ENCODE results near the gene IFNGR2. TPM values are rescaled to one million over a fixed set of nuclear protein-coding genes. Genes with fewer than 3 reads are reported as not detected.

The IFNGR2 gene
- total and polyA plus RNA-seq, 2 experiments from 2014 or later = 21.9 to 29.4 TPM

GRCh38 chr21:33477066-33477465 is 73.9 kb downstream of the IFNGR2 start (continued):
- no peak for TF ChIP-seq ZNF462 (CRISPR knock-in tag; IDR thresholded peaks at IDR 0.05)

- Mint-ChIP-seq H3K4me3 (peak overlapping the region; percentile 78), H3K27ac (no peak overlapping the region), H3K36me3 (ENCODE audit: low read depth) (peaks cover 3% of the 10 kb centered on the region; the same call in 1 of the 3 replicates), H3K27me3 (ENCODE audit: insufficient read depth, low read depth, poor library complexity) (peaks cover 14% of the 10 kb centered on the region), H3K9me3 (peaks cover 3% of the 10 kb centered on the region; the same call in 1 of the 3 replicates), H3K4me1 (peaks cover 8% of the 10 kb centered on the region)
- DNase-seq (ENCODE audit: low spot score) (no peak), ATAC-seq (no peak)
- Histone ChIP-seq H3K4me3 (peak overlapping the region; percentile 98), H3F3A (replicated peaks; ENCODE audit: low read depth) (peaks cover 9% of the 10 kb centered on the region; the same call in 1 of the 2 replicates), H3K4me1 (ENCODE audit: insufficient read depth) (peaks cover 8% of the 10 kb centered on the region; the same call in 1 of the 2 replicates), H3K79me2 (replicated peaks; ENCODE audit: insufficient read depth) (peaks cover 39% of the 10 kb centered on the region), H3K27ac (ENCODE audit: low read depth) (no peak overlapping the region), H3K9me2 (ENCODE audit: insufficient read depth) (no peaks in the 10 kb centered on the region), H3K27me3 (ENCODE audit: insufficient read depth) (peaks cover 4% of the 10 kb centered on the region; the same call in 1 of the 2 replicates), H2AFZ (no peak overlapping the region), H4K20me1 (replicated peaks; ENCODE audit: insufficient read depth) (peaks cover 4% of the 10 kb centered on the region; the same call in 1 of the 2 replicates), H3K4me2 (peak overlapping the region; percentile 91), H3K36me3 (ENCODE audit: insufficient read depth) (no peaks in the 10 kb centered on the region)
- no peak for TF ChIP-seq JUNB (IDR thresholded peaks at IDR 0.05; ENCODE audit: unreplicated experiment)
- TF ChIP-seq EZH2 (IDR thresholded peaks at IDR 0.05; ENCODE audit: low read depth, unreplicated experiment) = no peak
- no peak for TF ChIP-seq CREB1 (CRISPR knock-in tag; IDR thresholded peaks at IDR 0.05; ENCODE audit: low read depth)
These were observed 75.0 kb downstream of the IFNGR2 start for GRCh38 chr21:33478182-33478581.
